OCI-LY1 (cell line): ENCODE data around the gene AFAP1L2.

Experiments used
- CTCF ChIP-seq: fragments of 200-600 bp; sonication (generic), shearing (Covaris generic); IDR thresholded peaks from 2 replicates; pipeline ENCODE4 v1.5.1; 2017; ENCODE audit warnings: mild to moderate bottlenecking, antibody characterized with exemption, low read length, moderate library complexity, mixed read lengths
- EZH2 ChIP-seq: fragments of 200-600 bp; sonication (generic), shearing (Covaris generic); IDR thresholded peaks from 2 replicates; pipeline ENCODE4 v1.8.0; 2017; ENCODE audit warnings: borderline replicate concordance, mixed run types, mild to moderate bottlenecking, antibody characterized with exemption, low read length, moderate library complexity, mixed read lengths

- no peak for TF ChIP-seq CTCF
- no peak for TF ChIP-seq EZH2
Observed at GRCh38 chr10:114357515-114357996, 46.7 kb downstream of the AFAP1L2 start.
